GM06990 (cell line): ENCODE results near the gene PLA2G4D.

Experiments
- DNase-seq: peaks from one replicate; pipeline ENCODE4 v3.0.0-alpha.2; 2011; ENCODE audit not compliant: insufficient read length; ENCODE audit errors: extremely low read depth
- H3K27me3 ChIP-seq: replicated peaks from 2 replicates; pipeline ENCODE4 v1.6.0; 2011; ENCODE audit warnings: low read length; ENCODE audit not compliant: control insufficient read depth, insufficient read depth
- H3K36me3 ChIP-seq: 2 replicates; pipeline ENCODE4 v1.5.1; 2011; ENCODE audit warnings: low read length; ENCODE audit not compliant: control insufficient read depth, insufficient read depth
- H3K4me3 ChIP-seq: replicated peaks from 2 replicates; pipeline ENCODE4 v1.5.1; 2011; ENCODE audit warnings: low read depth, mild to moderate bottlenecking, control low read depth, low read length
- TF ChIP-seq, protein P1 (sequence below): IDR thresholded peaks from 2 replicates; pipeline ENCODE4 v1.5.1; 2011; ENCODE audit warnings: low read length, control low read depth, mild to moderate bottlenecking, inconsistent platforms; ENCODE audit not compliant: insufficient read depth, poor library complexity, severe bottlenecking

PLA2G4D gene, protein sequence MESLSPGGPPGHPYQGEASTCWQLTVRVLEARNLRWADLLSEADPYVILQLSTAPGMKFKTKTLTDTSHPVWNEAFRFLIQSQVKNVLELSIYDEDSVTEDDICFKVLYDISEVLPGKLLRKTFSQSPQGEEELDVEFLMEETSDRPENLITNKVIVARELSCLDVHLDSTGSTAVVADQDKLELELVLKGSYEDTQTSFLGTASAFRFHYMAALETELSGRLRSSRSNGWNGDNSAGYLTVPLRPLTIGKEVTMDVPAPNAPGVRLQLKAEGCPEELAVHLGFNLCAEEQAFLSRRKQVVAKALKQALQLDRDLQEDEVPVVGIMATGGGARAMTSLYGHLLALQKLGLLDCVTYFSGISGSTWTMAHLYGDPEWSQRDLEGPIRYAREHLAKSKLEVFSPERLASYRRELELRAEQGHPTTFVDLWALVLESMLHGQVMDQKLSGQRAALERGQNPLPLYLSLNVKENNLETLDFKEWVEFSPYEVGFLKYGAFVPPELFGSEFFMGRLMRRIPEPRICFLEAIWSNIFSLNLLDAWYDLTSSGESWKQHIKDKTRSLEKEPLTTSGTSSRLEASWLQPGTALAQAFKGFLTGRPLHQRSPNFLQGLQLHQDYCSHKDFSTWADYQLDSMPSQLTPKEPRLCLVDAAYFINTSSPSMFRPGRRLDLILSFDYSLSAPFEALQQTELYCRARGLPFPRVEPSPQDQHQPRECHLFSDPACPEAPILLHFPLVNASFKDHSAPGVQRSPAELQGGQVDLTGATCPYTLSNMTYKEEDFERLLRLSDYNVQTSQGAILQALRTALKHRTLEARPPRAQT

DNA sequence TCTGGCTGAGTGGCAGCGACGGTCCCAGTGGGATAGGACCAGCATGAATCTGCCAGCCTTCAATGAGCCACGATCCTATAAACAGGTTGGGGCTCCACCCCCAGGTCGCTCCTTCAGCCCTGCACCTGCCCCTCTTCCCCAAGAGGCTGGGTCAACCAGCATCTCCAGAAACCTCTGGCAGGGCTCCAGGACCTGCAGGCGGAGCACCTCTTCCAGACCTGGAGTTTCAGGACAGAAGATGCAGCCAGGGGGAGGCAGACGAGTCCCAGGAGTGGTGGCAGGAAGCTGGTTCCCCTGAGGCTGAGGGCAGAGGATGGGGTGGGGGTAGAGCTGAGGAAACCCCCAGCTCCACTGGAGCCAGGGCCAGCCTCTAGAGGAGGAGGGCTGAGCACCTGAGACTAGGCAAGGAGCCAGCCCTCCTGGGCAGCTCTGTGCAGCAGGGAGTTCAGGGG lies at the start of gene PLA2G4D:
Gene PLA2G4D (minus strand): TSS at position 51 of the 452 bp plus-strand sequence. CDS start 103 bp downstream, outside the sequence.
- TF ChIP-seq, protein P1, sequence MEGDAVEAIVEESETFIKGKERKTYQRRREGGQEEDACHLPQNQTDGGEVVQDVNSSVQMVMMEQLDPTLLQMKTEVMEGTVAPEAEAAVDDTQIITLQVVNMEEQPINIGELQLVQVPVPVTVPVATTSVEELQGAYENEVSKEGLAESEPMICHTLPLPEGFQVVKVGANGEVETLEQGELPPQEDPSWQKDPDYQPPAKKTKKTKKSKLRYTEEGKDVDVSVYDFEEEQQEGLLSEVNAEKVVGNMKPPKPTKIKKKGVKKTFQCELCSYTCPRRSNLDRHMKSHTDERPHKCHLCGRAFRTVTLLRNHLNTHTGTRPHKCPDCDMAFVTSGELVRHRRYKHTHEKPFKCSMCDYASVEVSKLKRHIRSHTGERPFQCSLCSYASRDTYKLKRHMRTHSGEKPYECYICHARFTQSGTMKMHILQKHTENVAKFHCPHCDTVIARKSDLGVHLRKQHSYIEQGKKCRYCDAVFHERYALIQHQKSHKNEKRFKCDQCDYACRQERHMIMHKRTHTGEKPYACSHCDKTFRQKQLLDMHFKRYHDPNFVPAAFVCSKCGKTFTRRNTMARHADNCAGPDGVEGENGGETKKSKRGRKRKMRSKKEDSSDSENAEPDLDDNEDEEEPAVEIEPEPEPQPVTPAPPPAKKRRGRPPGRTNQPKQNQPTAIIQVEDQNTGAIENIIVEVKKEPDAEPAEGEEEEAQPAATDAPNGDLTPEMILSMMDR = no peak
- Histone ChIP-seq H3K27me3 (no peaks in the 10 kb centered on the region; the same call in none of the 2 replicates), H3K36me3 (no peaks in the 10 kb centered on the region), H3K4me3 (no peak within 1 kb of the TSS)
- DNase-seq = no peak

DNA sequence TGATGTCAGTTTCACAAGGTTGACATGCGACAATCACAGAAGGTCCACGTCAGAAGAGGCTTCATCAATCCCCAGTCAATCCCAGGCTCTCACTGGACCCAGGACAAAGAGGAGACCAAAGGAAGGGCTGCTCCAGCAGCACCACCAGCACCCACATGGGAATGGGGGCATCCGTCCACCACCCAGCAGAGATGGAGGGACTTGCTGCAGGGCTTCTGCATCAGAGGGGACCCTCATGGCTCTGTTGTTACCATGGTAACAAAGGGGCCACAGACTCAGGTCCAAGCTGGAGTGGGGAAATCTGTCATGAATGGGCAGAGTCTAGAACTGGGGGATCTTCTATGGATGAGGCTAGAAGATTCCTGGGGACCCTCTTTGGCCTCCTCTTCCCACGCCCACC lies 49.0 kb upstream of the PLA2G4D start:
- TF ChIP-seq, protein P1 = no peak
- no peaks in the 10 kb centered on the region for H3K36me3 ChIP-seq
- H3K27me3 ChIP-seq = no peaks in the 10 kb centered on the region; the same call in 1 of the 2 replicates

DNA sequence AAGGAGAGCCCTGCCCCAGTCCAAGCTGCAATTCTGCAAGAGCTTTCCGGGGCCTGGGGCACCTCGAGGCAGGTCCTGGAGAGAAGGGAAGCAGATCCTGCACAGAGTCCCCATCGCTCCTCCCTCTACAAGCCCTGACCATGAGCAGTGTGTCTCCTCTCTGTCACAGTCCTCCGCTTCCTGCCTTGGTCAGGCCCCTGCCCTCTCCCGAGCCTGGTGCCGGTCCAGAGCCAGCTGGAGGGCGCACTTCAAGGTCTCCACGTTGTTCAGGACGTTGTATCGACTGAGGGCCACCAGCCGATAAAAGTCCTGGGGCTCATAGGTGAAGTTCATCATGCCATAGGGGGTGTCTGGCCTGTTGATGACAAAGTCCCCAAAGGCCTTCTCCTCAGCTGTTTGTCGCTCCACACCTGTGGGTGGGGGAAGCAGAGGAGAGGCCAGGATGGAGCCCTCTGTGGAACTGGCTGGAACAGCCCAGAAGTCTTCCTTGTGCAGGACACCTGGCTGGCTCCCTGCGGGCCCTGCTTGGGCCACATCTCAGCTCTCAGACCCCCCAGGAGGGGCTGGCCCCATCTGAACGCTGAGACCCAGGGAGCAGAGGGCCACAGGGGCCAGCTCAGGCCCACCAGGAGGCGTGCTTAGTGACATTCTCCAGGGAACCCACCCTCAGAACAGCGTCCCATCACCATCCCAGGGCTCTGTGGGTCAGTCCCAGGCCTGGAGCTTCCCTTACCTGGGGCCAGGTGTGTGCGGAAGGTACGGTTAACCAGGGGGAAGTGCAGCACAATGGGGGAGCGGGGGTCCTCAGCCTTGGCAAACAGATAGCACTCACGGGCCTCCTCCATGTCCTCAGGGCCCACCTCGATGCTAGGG lies 47.7 kb upstream of the PLA2G4D start:
- no peak overlapping the region for H3K4me3 ChIP-seq
- no peaks in the 10 kb centered on the region; the same call in 1 of the 2 replicates for H3K27me3 ChIP-seq
- TF ChIP-seq, protein P1 = no peak
- no peaks in the 10 kb centered on the region for H3K36me3 ChIP-seq
- no peak for DNase-seq

More for the DNA sequence above, 49.0 kb upstream of the PLA2G4D start:
- no peak for DNase-seq
- no peak overlapping the region for H3K4me3 ChIP-seq

DNA sequence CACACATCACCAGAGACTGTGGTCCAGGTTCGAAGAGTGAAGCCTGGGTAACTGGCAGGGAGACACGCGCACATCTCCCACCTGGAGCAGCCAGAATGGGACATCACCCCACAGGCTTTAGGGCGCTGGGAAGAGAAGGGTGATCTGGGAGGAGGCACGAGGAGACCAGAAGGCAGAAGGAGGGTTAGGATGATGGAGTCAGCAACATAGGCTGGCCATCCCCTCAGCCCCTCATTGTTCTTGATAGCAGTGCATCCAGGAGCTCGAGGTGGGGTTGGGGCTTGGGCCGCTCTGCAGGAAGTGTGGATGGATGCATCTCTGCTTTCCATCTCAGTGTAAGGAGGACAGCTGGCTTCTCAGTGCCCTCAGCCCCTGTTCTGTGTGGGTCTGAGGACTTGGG lies 46.9 kb upstream of the PLA2G4D start:
- no peaks in the 10 kb centered on the region for H3K36me3 ChIP-seq

More for the DNA sequence above, 46.9 kb upstream of the PLA2G4D start:
- Histone ChIP-seq H3K27me3 (no peaks in the 10 kb centered on the region; the same call in 1 of the 2 replicates), H3K4me3 (no peak overlapping the region)
- DNase-seq = no peak
- TF ChIP-seq, protein P1 = no peak
